GM18507 (cell line): ENCODE results near the gene AGBL4.
A peak's percentile ranks its signal among the peaks of the same experiment; 100 is the strongest.

Experiments
- DNase-seq: peaks from one replicate; pipeline ENCODE4 v3.0.0; 2011; ENCODE audit warnings: low read depth; ENCODE audit not compliant: insufficient read length; ENCODE audit errors: extremely low spot score
- FAIRE-seq: peaks from 2 replicates; lab custom pipeline; 2011; peaks lifted over from hg19 to GRCh38; lab: Jason Lieb, UNC

Gene AGBL4

DNA sequence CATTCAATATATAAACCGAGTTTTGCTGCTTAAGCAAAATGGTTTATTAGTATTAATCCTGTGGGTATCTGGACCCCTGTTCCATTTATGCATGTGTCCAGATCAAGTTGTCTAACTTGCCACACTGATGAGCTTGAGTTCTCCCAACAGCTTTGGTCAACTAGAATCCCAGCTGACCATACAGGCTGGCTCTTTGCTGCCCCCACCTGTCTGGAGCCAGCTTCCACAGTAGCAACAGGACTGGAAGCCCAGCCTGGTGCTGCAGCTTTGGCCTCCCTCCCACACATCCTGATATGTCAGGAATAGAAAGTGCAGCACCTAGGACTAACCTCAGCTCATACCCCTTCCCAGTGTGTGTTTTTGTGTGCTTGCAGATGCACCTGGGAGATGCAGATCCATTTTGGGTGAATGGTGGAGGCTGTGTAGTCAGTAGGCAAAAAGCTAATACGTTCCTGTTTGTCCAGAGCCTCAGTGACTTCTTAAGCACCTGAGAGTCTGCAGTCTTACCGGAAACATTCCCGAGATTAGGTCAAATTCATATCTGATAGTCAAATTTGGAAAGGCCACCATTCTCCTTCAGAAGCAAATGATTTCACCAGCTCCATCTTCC lies 1206.1 kb downstream of the AGBL4 start:
- DNase-seq (peak; percentile 15), FAIRE-seq (peak; percentile 84)

DNA sequence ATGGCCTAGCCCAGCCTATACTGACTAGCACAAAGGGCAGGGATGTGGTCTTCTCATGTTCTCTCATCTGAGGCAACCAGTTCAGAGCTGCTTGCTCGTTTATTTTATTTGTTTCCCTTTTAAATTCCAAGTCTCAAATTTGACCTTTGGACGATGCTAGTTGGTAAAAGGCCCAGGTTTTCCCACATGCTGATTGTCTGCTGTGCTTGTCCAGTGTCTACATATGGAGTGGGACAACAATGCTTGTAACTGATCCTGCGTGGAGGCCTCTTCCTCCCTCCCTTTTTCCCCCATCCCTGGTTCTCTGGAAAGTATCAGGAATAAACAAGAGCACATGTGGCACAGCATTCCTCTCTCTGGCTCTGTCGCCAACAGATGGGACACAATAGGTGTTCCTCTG lies 1213.0 kb downstream of the AGBL4 start:
- no peak for FAIRE-seq
- DNase-seq = no peak

DNA sequence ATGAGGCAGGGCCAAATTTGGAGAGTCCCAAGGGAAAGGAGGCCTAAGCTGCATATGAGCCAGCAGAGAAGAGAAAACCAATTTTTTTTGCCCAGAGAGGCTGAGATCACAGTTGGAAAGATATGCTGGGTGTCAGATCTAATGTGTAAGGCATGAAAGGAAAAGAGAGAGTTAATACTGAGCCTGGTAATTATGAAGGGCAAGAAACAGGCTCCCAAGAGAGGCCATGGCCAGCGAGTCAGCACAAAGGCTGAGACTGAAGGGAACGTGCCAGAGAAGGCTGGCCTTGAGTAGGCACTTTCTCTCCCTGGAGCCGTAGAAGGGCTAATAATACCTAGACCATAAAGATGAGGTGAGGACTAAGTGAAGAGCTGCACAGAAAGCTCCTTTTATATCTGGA lies 1215.3 kb downstream of the AGBL4 start:
- no peak for DNase-seq
- no peak for FAIRE-seq

- DNase-seq = no peak
- no peak for FAIRE-seq
Observed at GRCh38 chr1:48807554-48808260, 1216.0 kb downstream of the AGBL4 start.

- FAIRE-seq (no peak), DNase-seq (no peak)
Observed at GRCh38 chr1:48803474-48803873, 1220.3 kb downstream of the AGBL4 start.

DNA sequence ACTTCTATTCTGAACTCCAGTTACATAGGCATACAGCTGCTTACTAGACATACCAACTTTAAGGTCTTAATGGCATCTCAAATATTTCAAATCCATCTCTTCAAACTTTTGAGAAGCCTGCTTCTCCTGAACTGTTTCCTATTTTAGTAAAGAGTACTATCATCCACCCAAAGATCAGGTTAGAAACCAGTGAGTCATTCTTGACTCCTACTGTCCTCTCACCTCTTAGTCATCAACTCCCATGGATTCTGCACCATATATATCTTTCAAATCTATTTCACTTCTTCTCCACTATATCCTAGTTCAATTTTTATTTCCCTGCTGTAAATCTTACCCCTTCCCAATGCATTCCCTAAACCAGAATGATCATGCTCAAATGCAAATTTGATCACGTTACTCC lies 1228.9 kb downstream of the AGBL4 start:
- no peak for DNase-seq
- FAIRE-seq = peak; percentile 56

DNA sequence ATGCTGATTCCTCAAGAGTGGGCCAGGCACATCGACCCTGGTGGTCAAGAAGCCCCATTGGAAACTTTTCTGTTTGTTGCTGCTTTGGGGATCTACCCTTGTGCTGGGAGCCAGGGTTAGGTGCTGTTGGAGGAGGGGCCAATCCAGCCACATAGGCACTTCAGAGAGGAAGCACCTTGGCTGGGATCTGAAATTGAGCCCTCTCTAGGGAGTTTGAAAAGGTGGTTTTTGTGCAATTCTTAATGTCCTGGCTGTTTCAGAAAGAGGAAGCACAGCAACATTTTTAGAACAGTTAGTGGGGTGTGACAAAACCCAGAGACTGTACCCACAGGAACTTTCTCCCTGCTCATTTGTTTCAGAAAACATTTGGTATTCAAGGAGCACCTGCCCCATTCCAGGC lies 1229.9 kb downstream of the AGBL4 start:
- FAIRE-seq = peak; percentile 98

GRCh38 chr1:48792961-48793360 lies 1230.8 kb downstream of the AGBL4 start:
- FAIRE-seq = no peak
- no peak for DNase-seq

More for the DNA sequence above, 1229.9 kb downstream of the AGBL4 start:
- DNase-seq = peak; percentile 30

- DNase-seq = no peak
- peak; percentile 77 for FAIRE-seq
Observed at GRCh38 chr1:48790397-48790796, 1233.4 kb downstream of the AGBL4 start.

DNA sequence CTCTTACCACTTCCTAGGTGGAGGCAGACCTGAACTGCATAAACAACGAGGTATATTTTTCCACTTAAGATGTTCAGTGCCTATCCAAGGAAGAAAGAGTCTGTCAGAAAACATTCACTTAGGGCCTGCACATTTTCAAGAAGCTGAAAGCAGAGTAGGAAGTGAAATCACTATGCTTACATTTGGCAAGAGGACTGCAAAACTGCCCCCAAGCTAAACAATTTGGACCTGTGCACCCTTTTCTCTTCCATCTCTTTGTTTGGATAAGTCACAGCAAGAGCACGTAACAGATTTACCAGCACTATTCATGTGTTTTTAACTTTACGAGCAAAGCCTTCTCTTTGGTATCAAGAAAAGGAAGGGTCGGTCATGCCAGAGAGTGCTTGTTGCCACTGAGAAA lies 1233.9 kb downstream of the AGBL4 start:
- peak; percentile 38 for FAIRE-seq
- no peak for DNase-seq

DNA sequence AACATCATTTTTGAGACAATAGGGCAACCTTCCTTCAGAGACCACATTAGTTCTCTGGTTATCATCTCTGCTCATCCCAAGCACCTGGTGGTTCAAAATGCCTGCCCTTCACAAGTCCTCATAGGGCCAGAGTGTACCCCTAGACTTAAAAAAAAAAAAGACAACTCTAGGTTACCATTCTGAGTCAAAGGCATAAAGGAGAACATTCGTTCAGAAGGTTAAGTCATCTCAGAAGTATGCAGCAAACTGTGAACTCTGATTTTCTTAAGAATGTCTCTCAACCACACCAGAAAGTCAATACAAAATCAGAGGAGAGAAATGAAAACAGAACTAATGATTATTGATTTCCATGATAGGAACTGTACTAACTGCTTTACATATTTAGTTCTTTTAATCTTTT lies 1237.9 kb downstream of the AGBL4 start:
- DNase-seq (no peak), FAIRE-seq (peak; percentile 63)

DNA sequence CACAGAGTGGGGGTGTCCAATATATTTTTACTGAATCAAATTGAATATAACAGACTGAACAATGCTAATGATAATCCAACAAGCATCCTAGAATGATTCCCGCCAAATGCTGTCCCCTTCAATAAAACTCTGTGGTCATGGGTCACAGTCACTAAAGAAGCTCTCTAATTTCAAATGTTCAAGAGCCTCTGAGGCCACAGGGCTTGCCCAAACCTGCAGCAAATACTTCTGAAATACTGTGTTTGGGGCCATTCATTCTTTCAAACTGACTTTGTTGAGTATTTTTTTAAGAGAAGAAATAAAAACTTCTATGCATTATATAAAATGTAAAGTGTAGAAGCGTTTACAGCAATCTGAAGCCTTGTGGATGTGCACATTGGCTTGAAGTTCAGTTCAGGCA lies 1239.5 kb downstream of the AGBL4 start:
- FAIRE-seq (no peak), DNase-seq (no peak)

GRCh38 chr1:48777219-48777895 lies 1246.4 kb downstream of the AGBL4 start:
- FAIRE-seq = no peak

DNA sequence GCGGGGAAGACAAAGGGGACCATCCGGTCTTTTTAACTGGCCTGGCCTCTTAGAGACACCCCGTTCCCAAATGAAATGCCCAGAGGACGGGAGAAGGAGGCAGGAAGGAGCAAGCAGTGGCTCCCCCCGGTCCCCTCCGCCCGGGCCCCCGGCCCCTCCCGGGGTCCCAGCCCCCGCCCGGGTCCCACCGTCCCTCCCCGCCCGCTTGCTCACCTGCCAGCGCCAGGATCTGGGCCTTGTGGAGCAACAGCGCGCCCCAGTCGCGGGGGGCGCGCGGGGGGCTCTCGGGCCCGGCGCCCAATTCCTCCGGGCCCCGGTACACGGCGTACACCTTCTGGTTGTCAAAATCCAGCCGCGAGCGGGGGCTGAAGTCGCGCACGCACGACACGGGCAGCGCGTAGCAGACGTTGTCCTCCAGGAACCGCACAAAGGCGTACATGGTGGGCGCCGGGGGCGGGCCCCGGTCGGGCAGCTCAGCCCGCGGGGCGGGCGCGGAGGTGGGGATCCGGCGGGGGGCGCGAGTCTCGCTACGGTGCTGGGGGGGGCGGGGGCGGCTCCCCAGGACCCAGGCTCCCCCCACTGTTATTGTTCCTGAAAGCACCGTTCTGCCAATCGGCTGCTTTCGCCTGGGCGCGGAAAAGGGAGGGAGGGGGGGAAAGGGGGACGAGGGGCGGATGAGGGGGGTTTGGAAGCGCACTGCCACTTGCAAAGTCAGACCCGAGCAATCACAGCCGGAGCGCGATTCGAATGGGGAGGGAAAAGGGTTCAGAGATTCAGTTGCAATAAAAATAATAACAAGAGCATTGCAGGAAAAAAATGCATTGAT lies 1247.1 kb downstream of the AGBL4 start, which contains the start of gene BEND5:
TSS of gene BEND5 (minus strand) at position 499 of the 826 bp plus-strand sequence. CDS start at position 439, 60 bp downstream.
- FAIRE-seq = no peak

More at GRCh38 chr1:48777219-48777895, 1246.4 kb downstream of the AGBL4 start:
- no peak for DNase-seq

DNA sequence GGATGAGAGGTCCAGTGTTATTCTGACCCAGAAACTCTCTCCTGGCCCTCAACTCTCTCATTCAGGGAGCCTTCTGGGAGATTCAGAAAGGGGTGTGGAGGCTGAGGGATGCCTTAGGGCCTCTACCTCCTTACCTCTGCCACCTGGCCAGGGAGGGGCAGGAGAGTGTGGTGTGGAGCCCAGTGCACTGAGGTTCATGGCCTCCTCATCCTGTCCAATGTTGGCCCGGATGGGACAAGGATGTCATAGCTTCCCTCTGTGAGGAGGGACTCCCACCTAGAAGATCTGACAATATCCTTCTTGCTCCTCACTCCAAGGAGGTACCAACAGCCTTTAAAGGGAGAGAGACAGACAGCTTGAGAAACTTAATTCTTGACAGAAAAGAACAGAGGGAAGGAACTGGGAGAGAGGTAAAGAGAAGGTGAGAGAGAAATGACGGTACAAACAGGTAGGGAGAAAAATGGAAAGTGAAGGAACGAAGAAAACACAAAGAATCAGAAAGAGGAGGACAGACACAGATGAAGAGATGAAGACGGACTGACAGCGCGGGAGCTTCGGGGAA lies 1247.8 kb downstream of the AGBL4 start:
- no peak for DNase-seq
- no peak for FAIRE-seq

More for the DNA sequence above, 1247.1 kb downstream of the AGBL4 start, which contains the start of gene BEND5:
- no peak for DNase-seq

GRCh38 chr1:48773133-48773532 lies 1250.6 kb downstream of the AGBL4 start:
- DNase-seq (no peak), FAIRE-seq (peak; percentile 47)

DNA sequence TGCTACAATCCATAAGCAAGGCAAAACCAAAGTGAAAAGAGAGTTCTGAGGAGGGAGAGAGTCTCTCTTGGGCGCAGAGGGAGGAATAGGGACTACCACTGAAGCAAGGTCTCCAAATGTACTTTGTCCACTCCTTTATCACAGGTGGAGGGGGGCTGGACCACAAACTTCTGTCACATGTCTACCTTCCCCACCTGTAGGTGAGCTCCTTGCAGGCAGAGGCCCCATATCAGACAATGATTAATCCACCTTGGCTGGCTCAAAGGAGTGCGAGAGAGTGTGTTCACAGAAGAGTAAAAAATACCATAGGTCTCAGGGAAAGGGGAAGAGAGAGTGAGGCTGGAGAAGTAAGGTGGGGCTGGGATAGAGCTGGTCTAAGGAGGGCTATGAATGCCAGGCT lies 1251.5 kb downstream of the AGBL4 start:
- FAIRE-seq (no peak), DNase-seq (no peak)

DNA sequence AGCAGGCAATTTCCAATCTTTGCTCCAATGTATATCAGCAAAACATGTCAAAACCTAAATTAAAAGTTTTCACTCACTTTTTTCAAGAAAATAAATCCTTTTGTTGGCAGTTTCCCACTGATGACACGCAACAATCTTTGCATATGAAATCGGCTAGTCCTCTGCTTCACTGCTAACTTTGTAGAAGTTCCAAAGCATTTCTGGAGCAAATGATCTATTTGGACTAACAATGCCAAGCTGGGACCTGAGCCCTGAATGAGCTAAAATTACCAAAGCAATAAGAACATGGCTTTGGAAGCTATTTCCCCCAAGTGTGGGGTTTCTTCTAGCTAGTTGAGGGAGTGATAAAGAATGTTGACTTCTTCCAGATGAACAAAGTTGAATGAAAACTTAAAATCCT lies 1252.2 kb downstream of the AGBL4 start:
- DNase-seq = no peak
- FAIRE-seq = no peak

- no peak for DNase-seq
- FAIRE-seq = no peak
Observed at GRCh38 chr1:48767975-48768510, 1255.7 kb downstream of the AGBL4 start.
